HepG2 (cell line): ENCODE measurements around the gene PIGL. TPM values are rescaled to one million over a fixed set of nuclear protein-coding genes. Genes with fewer than 3 reads are reported as not detected.

ENCODE experiments used
- ATAC-seq: fragments of 200-7000 bp; cut with Tn5 transposase; 3 replicates; pipeline ENCODE4 v1.9.1; 2020; ENCODE audit warnings: mild to moderate bottlenecking, moderate library complexity
- BruUV-seq: library from RNA; stranded (reverse); fragments of 400-500 nt; replicated peaks from 2 replicates; lab custom pipeline; 2021; lab: Mats Ljungman, UMichigan
- CTCF ChIA-PET: fragments of 300-600 bp; formaldehyde crosslinking; extraction: SDS; loops from one replicate; lab custom pipeline; 2021; ENCODE audit warnings: low total read pairs, inconsistent platforms, low intra/inter-chr PET ratio; lab: Yijun Ruan, JAX
- POLR2A ChIA-PET: fragments of 350-600 bp; sonication (Branson Sonifier 250); formaldehyde crosslinking; loops from one replicate; lab custom pipeline; 2020; ENCODE audit warnings: antibody characterized with exemption, inconsistent platforms; lab: Yijun Ruan, JAX
- DNase-seq: peaks from one replicate; pipeline ENCODE4 v3.0.0-alpha.2; 2015; ENCODE audit warnings: low spot score
- FAIRE-seq: peaks from 3 replicates; lab custom pipeline; 2011; peaks lifted over from hg19 to GRCh38; lab: Jason Lieb, UNC
- H2AFZ ChIP-seq: one replicate; pipeline ENCODE4 v1.6.1; 2011; ENCODE audit warnings: low read length, inconsistent platforms
- H3K27ac ChIP-seq: fragments of 300-600 bp; 3 replicates; pipeline ENCODE4 v1.8.0; 2011; ENCODE audit warnings: mixed run types, mild to moderate bottlenecking, mixed read lengths, low read length, inconsistent platforms; ENCODE audit not compliant: insufficient read depth; ENCODE audit errors: extremely low read length
- H3K27me3 ChIP-seq, 2 experiments: fragments of 200-600 bp in 1 of 2; 2 replicates in 1 of 2; 3 replicates in 1 of 2; pipeline versions ENCODE4 v1.6.0 to v1.8.0; 2011; ENCODE audit warnings: low read length in 2 of 2, mild to moderate bottlenecking in 2 of 2, moderate library complexity in 2 of 2, inconsistent platforms in 1 of 2; ENCODE audit not compliant: insufficient read depth in 2 of 2, control insufficient read depth in 1 of 2
- H3K36me3 ChIP-seq, 2 experiments: fragments of 200-600 bp in 1 of 2; replicated peaks in 1 of 2; 2 replicates in 1 of 2; 3 replicates in 1 of 2; pipeline versions ENCODE4 v1.5.1 to v1.8.0; 2011; ENCODE audit warnings: low read length in 2 of 2, inconsistent platforms in 1 of 2; ENCODE audit not compliant: insufficient read depth in 2 of 2, control insufficient read depth in 1 of 2
- H3K4me1 ChIP-seq: 2 replicates; pipeline ENCODE4 v1.5.1; 2012; ENCODE audit warnings: low read length, inconsistent platforms; ENCODE audit not compliant: insufficient read depth
- H3K4me2 ChIP-seq: 2 replicates; pipeline ENCODE4 v1.6.0; 2011; ENCODE audit warnings: low read depth, low read length, inconsistent platforms
- H3K4me3 ChIP-seq, 3 experiments: fragments of 200-600 bp in 1 of 3; sonication (generic), shearing (Covaris generic) in 1 of 3; replicated peaks in 1 of 3; 2 replicates each; pipeline ENCODE4 v1.5.1; 2011 to 2016; ENCODE audit warnings: low read length in 3 of 3, inconsistent platforms in 2 of 3, low read depth in 2 of 3, mild to moderate bottlenecking in 2 of 3, control low read depth in 1 of 3, mixed read lengths in 1 of 3; ENCODE audit not compliant: insufficient read depth in 1 of 3
- H3K79me2 ChIP-seq: one replicate; pipeline ENCODE4 v1.6.1; 2011; ENCODE audit warnings: low read length, inconsistent platforms; ENCODE audit not compliant: insufficient read depth
- H3K9ac ChIP-seq: 2 replicates; pipeline ENCODE4 v1.6.0; 2011; ENCODE audit warnings: mild to moderate bottlenecking, low read depth, low read length, inconsistent platforms; ENCODE audit not compliant: insufficient read depth
- H3K9me3 ChIP-seq: 2 replicates; pipeline ENCODE4 v1.5.1; 2012; ENCODE audit warnings: mild to moderate bottlenecking, low read length
- H4K20me1 ChIP-seq: 2 replicates; pipeline ENCODE4 v1.6.0; 2011; ENCODE audit warnings: inconsistent platforms, mild to moderate bottlenecking, low read length, moderate library complexity; ENCODE audit not compliant: insufficient read depth
- FOXJ3 ChIP-seq: sonication (generic); formaldehyde crosslinking; IDR thresholded peaks from 2 replicates; pipeline ENCODE4 v1.4.0; 2020; ENCODE audit warnings: missing genetic modification reagents, mild to moderate bottlenecking, borderline replicate concordance
- MXD4 ChIP-seq: IDR thresholded peaks from 2 replicates; pipeline ENCODE4 v1.6.1; 2016; ENCODE audit warnings: mild to moderate bottlenecking, missing biosample characterization, missing genetic modification reagents
- RELA ChIP-seq: sonication (generic); formaldehyde crosslinking; IDR thresholded peaks from 2 replicates; pipeline ENCODE4 v1.4.0; 2020; ENCODE audit warnings: missing genetic modification reagents
- SNAI1 ChIP-seq: sonication (generic); formaldehyde crosslinking; IDR thresholded peaks from 2 replicates; pipeline ENCODE4 v1.5.0; 2020; ENCODE audit warnings: mild to moderate bottlenecking, missing genetic modification reagents, borderline replicate concordance
- TP53 ChIP-seq: sonication (generic); formaldehyde crosslinking; conservative IDR thresholded peaks from 2 replicates; pipeline ENCODE4 v1.4.0; 2020; ENCODE audit warnings: missing genetic modification reagents
- ZKSCAN8 ChIP-seq: IDR thresholded peaks from 2 replicates; pipeline ENCODE4 v1.6.1; 2016; ENCODE audit warnings: borderline replicate concordance, missing genetic modification reagents, missing compliant biosample characterization
- ZNF251 ChIP-seq: sonication (generic); formaldehyde crosslinking; IDR thresholded peaks from 2 replicates; pipeline ENCODE4 v1.9.0; 2021; ENCODE audit warnings: mild to moderate bottlenecking, missing genetic modification reagents
- ZNF563 ChIP-seq: sonication (generic); formaldehyde crosslinking; IDR thresholded peaks from 2 replicates; pipeline ENCODE4 v1.8.0; 2022; ENCODE audit warnings: mild to moderate bottlenecking, moderate library complexity, missing genetic modification reagents
- ZNF577 ChIP-seq: sonication (generic); formaldehyde crosslinking; IDR thresholded peaks from 2 replicates; pipeline ENCODE4 v1.4.0; 2020; ENCODE audit warnings: mild to moderate bottlenecking, low read depth, missing genetic modification reagents, borderline replicate concordance
- ZNF83 ChIP-seq: sonication (generic); formaldehyde crosslinking; IDR thresholded peaks from 2 replicates; pipeline ENCODE4 v1.4.0; 2020; ENCODE audit warnings: missing genetic modification reagents, mild to moderate bottlenecking, borderline replicate concordance
- ZSCAN31 ChIP-seq: sonication (generic); formaldehyde crosslinking; IDR thresholded peaks from 2 replicates; pipeline ENCODE4 v1.5.0; 2020; ENCODE audit warnings: low read depth, mild to moderate bottlenecking, missing genetic modification reagents
- WGBS: methylation state at CpG from one replicate; pipeline ENCODE4 v1.1.6; 2017; ENCODE audit warnings: low lambda C conversion rate; 5-methylcytosine and 5-hydroxymethylcytosine counted together
- in situ Hi-C: cut with HindIII; loops from 2 replicates; pipeline ENCODE4 v1.10.0; 2017; ENCODE audit warnings: low pct_unique_long_range_greater_than_20kb; ENCODE audit not compliant: extremely low pct_ligation_motif_present
- intact Hi-C: fragments of 100-400 bp; cut with micrococcal nuclease; formaldehyde crosslinking; loops from one replicate; pipeline ENCODE4 v1.10.0; 2022; ENCODE audit not compliant: unreplicated experiment
- polyA plus RNA-seq, 8 experiments: library from polyadenylated mRNA; depleted of rRNA in 3 of 8; stranded (reverse) in 7 of 8; unstranded in 1 of 8; fragments of >200 nt; fragmentation: Illumina TruSeq in 4 of 8; extraction: Trizol in 4 of 8; gene quantifications; 2 replicates each; pipeline versions ENCODE4 v1.2.1 to v1.2.3, GENCODE V29; 2011 to 2016; ENCODE audit warnings: low read depth in 4 of 8, missing spikeins in 1 of 8, mixed read lengths in 1 of 8; ENCODE audit not compliant: insufficient read depth in 1 of 8
- total RNA-seq, 5 experiments: library from RNA; depleted of rRNA; stranded (reverse); fragments of >200 nt; fragmentation: Illumina TruSeq; extraction: Trizol; gene quantifications; 2 replicates each; pipeline ENCODE4 v1.2.3, GENCODE V29; 2016; ENCODE audit warnings: low read depth in 1 of 5
- TF ChIP-seq, protein P1 (sequence below): IDR thresholded peaks from 2 replicates; pipeline ENCODE4 v1.6.1; 2016
- TF ChIP-seq, protein P2 (sequence below): sonication (generic); formaldehyde crosslinking; IDR thresholded peaks from 2 replicates; pipeline ENCODE4 v1.8.1; 2022; ENCODE audit warnings: low read depth, mild to moderate bottlenecking, missing genetic modification reagents
- TF ChIP-seq, protein P3 (sequence below): sonication (generic); formaldehyde crosslinking; IDR thresholded peaks from 2 replicates; pipeline ENCODE4 v1.8.0; 2022; ENCODE audit warnings: mild to moderate bottlenecking, missing genetic modification reagents, moderate library complexity

The PIGL gene
- total and polyA plus RNA-seq, 2 of the 13 experiments (the other 11 are each of a cell fraction or from before 2014, with no cell fraction given): 28.5 to 63.8 TPM

DNA sequence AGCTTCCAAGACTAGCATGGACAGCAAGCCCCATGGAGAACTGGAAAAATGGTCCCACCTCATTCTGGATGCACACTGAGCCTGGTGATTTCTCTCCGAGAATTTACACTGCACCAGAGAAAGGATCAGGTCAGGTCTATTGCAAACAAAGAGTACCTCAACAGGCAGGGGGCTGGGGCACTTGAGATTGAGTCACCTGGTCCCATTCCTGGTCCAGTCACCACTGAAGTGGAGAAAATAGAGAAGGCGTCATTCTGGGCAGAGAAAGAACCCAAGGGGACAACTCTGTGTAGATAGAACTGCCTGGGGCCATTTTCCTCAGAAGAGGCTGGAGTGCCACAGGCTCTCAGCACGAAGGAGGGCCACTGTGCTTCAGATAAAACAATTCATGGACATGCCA, 97.8 kb downstream of the PIGL start (continued):
- TF ChIP-seq, protein P1, sequence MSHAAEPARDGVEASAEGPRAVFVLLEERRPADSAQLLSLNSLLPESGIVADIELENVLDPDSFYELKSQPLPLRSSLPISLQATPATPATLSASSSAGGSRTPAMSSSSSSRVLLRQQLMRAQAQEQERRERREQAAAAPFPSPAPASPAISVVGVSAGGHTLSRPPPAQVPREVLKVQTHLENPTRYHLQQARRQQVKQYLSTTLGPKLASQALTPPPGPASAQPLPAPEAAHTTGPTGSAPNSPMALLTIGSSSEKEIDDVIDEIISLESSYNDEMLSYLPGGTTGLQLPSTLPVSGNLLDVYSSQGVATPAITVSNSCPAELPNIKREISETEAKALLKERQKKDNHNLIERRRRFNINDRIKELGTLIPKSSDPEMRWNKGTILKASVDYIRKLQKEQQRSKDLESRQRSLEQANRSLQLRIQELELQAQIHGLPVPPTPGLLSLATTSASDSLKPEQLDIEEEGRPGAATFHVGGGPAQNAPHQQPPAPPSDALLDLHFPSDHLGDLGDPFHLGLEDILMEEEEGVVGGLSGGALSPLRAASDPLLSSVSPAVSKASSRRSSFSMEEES (CRISPR knock-in tag): no peak
- TF ChIP-seq, protein P2, sequence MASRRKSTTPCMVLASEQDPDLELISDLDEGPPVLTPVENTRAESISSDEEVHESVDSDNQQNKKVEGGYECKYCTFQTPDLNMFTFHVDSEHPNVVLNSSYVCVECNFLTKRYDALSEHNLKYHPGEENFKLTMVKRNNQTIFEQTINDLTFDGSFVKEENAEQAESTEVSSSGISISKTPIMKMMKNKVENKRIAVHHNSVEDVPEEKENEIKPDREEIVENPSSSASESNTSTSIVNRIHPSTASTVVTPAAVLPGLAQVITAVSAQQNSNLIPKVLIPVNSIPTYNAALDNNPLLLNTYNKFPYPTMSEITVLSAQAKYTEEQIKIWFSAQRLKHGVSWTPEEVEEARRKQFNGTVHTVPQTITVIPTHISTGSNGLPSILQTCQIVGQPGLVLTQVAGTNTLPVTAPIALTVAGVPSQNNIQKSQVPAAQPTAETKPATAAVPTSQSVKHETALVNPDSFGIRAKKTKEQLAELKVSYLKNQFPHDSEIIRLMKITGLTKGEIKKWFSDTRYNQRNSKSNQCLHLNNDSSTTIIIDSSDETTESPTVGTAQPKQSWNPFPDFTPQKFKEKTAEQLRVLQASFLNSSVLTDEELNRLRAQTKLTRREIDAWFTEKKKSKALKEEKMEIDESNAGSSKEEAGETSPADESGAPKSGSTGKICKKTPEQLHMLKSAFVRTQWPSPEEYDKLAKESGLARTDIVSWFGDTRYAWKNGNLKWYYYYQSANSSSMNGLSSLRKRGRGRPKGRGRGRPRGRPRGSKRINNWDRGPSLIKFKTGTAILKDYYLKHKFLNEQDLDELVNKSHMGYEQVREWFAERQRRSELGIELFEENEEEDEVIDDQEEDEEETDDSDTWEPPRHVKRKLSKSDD (CRISPR knock-in tag): no peak
- TF ChIP-seq MXD4 (CRISPR knock-in tag) (no peak), FOXJ3 (CRISPR knock-in tag) (no peak), ZNF251 (CRISPR knock-in tag) (no peak)
- TF ChIP-seq, all 625 proteins: peak for 0

DNA sequence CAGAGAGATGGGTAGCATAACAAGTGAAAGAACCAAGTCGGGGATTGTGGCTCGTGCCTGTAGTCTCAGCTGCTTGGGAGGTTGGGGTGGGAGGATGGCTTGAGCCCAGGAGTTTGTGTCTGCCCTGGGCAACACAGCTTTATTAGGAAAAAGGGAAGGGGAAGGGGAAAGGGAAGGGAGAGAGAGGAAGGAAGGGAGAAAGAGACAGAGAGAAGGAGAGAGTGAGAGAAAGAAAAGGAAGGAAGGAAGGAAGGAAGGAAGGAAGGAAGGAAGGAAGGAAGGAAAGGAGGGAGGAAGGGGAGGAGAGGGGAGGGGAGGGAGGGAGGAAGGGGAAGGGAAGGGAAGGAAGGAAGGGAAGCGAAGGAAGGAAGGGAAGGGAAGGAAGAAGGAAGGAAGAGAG, 103.0 kb downstream of the PIGL start:
- in situ Hi-C loops (no loop called here), intact Hi-C loops (no loop called here)
- WGBS: 93% methylated on average over 3 of the region's 3 CpGs
- FAIRE-seq (no peak), ATAC-seq (no peak), DNase-seq (no peak)
- Histone ChIP-seq H3K36me3 (peaks cover 3 to 16% of the 10 kb centered on the region in 2 experiments), H4K20me1 (no peaks in the 10 kb centered on the region), H2AFZ (no peak overlapping the region), H3K9me3 (no peaks in the 10 kb centered on the region), H3K4me3 (no peak overlapping the region), H3K27ac (no peak overlapping the region), H3K4me2 (no peak overlapping the region), H3K79me2 (no peaks in the 10 kb centered on the region), H3K4me1 (peaks cover 5% of the 10 kb centered on the region), H3K9ac (no peak overlapping the region), H3K27me3 (no peaks in the 10 kb centered on the region)
- no TSS peak for BruUV-seq
- ChIA-PET POLR2A (interaction anchor here (1.1 kb wide), 1 partner anchor 22 kb away, joined by 3 read pairs; no protein-coding TSS in a partner anchor), CTCF (no interaction called here)
- TF ChIP-seq ZNF577 (no peak), TP53 (CRISPR knock-in tag) (no peak), ZNF563 (CRISPR knock-in tag) (no peak), SNAI1 (CRISPR knock-in tag) (no peak), ZSCAN31 (CRISPR knock-in tag) (no peak), ZKSCAN8 (CRISPR knock-in tag) (no peak), ZNF83 (CRISPR knock-in tag) (no peak), RELA (CRISPR knock-in tag) (no peak)
- TF ChIP-seq, protein P3, sequence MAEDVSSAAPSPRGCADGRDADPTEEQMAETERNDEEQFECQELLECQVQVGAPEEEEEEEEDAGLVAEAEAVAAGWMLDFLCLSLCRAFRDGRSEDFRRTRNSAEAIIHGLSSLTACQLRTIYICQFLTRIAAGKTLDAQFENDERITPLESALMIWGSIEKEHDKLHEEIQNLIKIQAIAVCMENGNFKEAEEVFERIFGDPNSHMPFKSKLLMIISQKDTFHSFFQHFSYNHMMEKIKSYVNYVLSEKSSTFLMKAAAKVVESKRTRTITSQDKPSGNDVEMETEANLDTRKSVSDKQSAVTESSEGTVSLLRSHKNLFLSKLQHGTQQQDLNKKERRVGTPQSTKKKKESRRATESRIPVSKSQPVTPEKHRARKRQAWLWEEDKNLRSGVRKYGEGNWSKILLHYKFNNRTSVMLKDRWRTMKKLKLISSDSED: no peak
